ENCODE data around the gene B3GAT2.

The B3GAT2 gene

DNA sequence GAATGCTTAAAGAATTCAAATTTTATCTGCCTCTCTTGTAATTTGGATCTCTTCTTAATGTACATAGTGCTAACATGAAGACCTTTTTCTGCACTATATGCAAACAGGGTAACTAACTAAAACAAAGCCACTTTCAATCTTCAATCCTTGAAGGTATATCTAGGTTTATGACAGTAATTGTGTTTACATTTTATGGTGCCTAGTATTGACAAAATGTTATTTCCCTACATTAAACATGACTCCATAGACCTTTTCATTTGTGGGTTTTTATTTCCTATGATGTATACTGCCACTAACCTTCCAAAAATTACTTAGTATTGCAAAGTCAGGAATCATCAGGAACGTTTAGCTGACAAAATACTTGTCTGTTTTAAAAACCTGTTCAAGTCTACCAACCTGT, 95.9 kb downstream of the B3GAT2 start:
- Histone ChIP-seq H3K27ac (ENCODE audit: low read depth, low read length) (no peak overlapping the region), H3K36me3 (ENCODE audit: insufficient read depth, low read length) (peaks cover 15% of the 10 kb centered on the region; the same call in 1 of the 2 replicates)
- 100% methylated on average over 1 of the region's 1 CpG for WGBS

GRCh38 chr6:70860045-70860444, 96.8 kb downstream of the B3GAT2 start:
- Histone ChIP-seq H3K4me3 (ENCODE audit: low read length) (no peak overlapping the region), H3K36me3 (ENCODE audit: insufficient read depth, low read length) (peaks cover 15% of the 10 kb centered on the region; the same call in 1 of the 2 replicates), H3K27me3 (ENCODE audit: insufficient read depth, low read length) (no peaks in the 10 kb centered on the region), H3K4me1 (ENCODE audit: insufficient read depth, low read length) (peaks cover 14% of the 10 kb centered on the region; the same call in 1 of the 2 replicates), H3K9me3 (ENCODE audit: insufficient read depth, low read depth, low read length) (no peaks in the 10 kb centered on the region), H3K9ac (ENCODE audit: low read depth, low read length) (no peak overlapping the region), H3K27ac (ENCODE audit: low read depth, low read length) (no peak overlapping the region)
- WGBS: 90% methylated on average over 1 of the region's 1 CpG

More for the DNA sequence above, 95.9 kb downstream of the B3GAT2 start:
- Histone ChIP-seq H3K9me3 (ENCODE audit: insufficient read depth, low read depth, low read length) (no peaks in the 10 kb centered on the region), H3K9ac (ENCODE audit: low read depth, low read length) (no peak overlapping the region), H3K4me3 (ENCODE audit: low read length) (no peak overlapping the region), H3K4me1 (ENCODE audit: insufficient read depth, low read length) (peaks cover 14% of the 10 kb centered on the region; the same call in 1 of the 2 replicates), H3K27me3 (ENCODE audit: insufficient read depth, low read length) (no peaks in the 10 kb centered on the region)

- 98% methylated on average over 5 of the region's 5 CpGs for WGBS
- no peaks in the 10 kb centered on the region for H3K4me1 ChIP-seq (ENCODE audit: insufficient read depth, low read length)
- H3K4me3 ChIP-seq (ENCODE audit: low read length): no peak overlapping the region
- peaks cover 18% of the 10 kb centered on the region; the same call in 1 of the 2 replicates for H3K36me3 ChIP-seq (ENCODE audit: insufficient read depth, low read length)
- H3K27ac ChIP-seq (ENCODE audit: low read depth, low read length): no peak overlapping the region
- H3K9me3 ChIP-seq (ENCODE audit: insufficient read depth, low read depth, low read length): no peaks in the 10 kb centered on the region
- H3K27me3 ChIP-seq (ENCODE audit: insufficient read depth, low read length): no peaks in the 10 kb centered on the region
- no peak overlapping the region for H3K9ac ChIP-seq (ENCODE audit: low read depth, low read length)
These were observed 99.3 kb downstream of the B3GAT2 start for GRCh38 chr6:70857387-70858077.

- H3K27me3 ChIP-seq (ENCODE audit: insufficient read depth, low read length): no peaks in the 10 kb centered on the region
These were observed 104.1 kb downstream of the B3GAT2 start for GRCh38 chr6:70852667-70853246.

GRCh38 chr6:70849348-70850069, 107.4 kb downstream of the B3GAT2 start:
- Histone ChIP-seq H3K36me3 (ENCODE audit: insufficient read depth, low read length) (peaks cover 4% of the 10 kb centered on the region; the same call in 1 of the 2 replicates), H3K27me3 (ENCODE audit: insufficient read depth, low read length) (no peaks in the 10 kb centered on the region), H3K9ac (ENCODE audit: low read depth, low read length) (no peak overlapping the region), H3K9me3 (ENCODE audit: insufficient read depth, low read depth, low read length) (peaks cover 21% of the 10 kb centered on the region), H3K4me1 (ENCODE audit: insufficient read depth, low read length) (no peaks in the 10 kb centered on the region), H3K27ac (ENCODE audit: low read depth, low read length) (no peak overlapping the region), H3K4me3 (ENCODE audit: low read length) (no peak overlapping the region)
- WGBS: 94% methylated on average over 1 of the region's 1 CpG

More at GRCh38 chr6:70852667-70853246, 104.1 kb downstream of the B3GAT2 start:
- Histone ChIP-seq H3K9me3 (ENCODE audit: insufficient read depth, low read depth, low read length) (peaks cover 18% of the 10 kb centered on the region), H3K27ac (ENCODE audit: low read depth, low read length) (no peak overlapping the region), H3K9ac (ENCODE audit: low read depth, low read length) (no peak overlapping the region), H3K4me3 (ENCODE audit: low read length) (no peak overlapping the region), H3K4me1 (ENCODE audit: insufficient read depth, low read length) (no peaks in the 10 kb centered on the region), H3K36me3 (ENCODE audit: insufficient read depth, low read length) (peaks cover 3% of the 10 kb centered on the region; the same call in 1 of the 2 replicates)

DNA sequence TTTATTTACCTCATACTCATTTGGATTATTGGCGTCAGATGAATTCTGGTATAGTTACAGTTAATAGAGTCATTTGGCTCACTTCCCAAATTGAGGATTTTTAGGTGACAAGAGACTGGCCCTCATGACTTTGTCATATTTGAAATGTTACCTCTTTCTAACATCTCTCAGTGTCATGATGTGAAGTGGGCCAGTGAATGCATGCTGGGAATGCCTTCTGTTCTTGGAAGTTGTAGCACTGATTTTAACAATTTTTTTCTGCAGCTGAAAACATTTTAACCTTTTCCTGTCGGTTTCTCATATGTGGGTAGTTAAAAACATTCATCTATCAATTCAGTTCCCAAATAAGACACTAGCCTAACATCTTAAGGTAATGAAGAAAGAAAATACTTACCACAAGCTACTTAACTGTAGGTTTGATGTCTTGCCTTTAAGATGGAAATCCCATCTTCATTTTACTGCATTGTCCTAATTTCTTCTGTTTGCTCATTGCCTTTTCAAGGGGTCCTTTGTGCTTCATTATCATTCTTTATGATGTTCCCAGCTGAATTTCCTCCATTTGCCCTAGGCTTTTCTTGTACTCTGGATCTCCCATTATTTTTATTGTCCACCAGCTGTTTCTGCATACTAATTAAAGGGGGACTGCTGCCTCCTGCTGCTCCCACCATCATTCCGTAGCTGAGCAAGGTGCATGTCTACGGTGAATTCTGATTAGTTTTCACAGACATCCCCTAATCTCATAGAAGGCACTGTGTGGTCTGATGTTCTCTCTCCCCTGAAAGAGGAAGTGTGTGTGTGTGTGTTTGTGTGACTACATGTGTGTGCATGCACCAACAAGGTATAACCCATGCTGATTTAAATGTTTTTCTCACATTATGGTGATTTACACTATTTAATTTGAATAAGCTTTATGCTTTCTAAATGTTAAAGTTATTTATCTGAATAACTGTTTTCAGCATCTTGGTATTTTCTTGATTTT, 109.5 kb downstream of the B3GAT2 start:
- Histone ChIP-seq H3K27me3 (ENCODE audit: insufficient read depth, low read length) (no peaks in the 10 kb centered on the region), H3K4me3 (ENCODE audit: low read length) (no peak overlapping the region), H3K9me3 (ENCODE audit: insufficient read depth, low read depth, low read length) (peaks cover 21% of the 10 kb centered on the region), H3K27ac (ENCODE audit: low read depth, low read length) (no peak overlapping the region), H3K36me3 (ENCODE audit: insufficient read depth, low read length) (0 out of 2 replicates have a peak, but pooled peaks cover 2% of the 10 kb centered on the region), H3K9ac (ENCODE audit: low read depth, low read length) (no peak overlapping the region), H3K4me1 (ENCODE audit: insufficient read depth, low read length) (no peaks in the 10 kb centered on the region)
- WGBS: 81% methylated on average over 3 of the region's 4 CpGs

DNA sequence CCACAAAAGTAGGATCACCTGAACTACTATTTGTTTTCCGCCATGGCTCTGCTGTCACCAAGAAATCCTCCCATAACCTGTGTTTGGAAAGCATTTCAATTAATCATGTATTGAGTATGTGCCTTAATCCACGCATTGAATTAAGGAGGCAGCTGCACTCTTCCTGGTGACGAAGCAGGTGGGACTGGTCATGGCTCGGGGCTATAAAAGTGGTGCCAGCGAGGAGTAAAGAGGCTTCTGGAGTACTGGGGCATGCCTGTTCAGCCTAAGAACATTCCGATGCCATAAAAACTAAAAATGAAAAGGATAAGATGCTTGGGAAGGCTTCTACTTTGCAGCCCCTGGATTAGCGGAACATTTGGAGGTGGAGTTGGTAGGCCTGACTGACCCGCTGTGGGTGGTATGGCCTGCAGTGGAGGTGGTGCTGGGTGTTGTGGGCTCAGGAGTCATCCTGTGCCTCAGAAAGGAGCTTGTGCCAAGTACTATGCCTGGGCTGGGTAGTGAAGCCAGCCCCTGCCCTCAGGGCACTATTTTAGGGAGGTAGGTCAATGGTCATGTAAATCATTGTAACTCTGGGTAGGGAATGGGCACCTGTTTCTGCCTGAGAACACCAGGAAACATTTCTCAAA, 110.5 kb downstream of the B3GAT2 start:
- no peak overlapping the region for H3K9ac ChIP-seq (ENCODE audit: low read depth, low read length)
- H3K4me3 ChIP-seq (ENCODE audit: low read length): no peak overlapping the region
- H3K27ac ChIP-seq (ENCODE audit: low read depth, low read length): no peak overlapping the region
- WGBS: 96% methylated on average over 8 of the region's 8 CpGs
- H3K36me3 ChIP-seq (ENCODE audit: insufficient read depth, low read length): 0 out of 2 replicates have a peak, but pooled peaks cover 2% of the 10 kb centered on the region
- H3K4me1 ChIP-seq (ENCODE audit: insufficient read depth, low read length): no peaks in the 10 kb centered on the region
- H3K9me3 ChIP-seq (ENCODE audit: insufficient read depth, low read depth, low read length): peaks cover 21% of the 10 kb centered on the region
- H3K27me3 ChIP-seq (ENCODE audit: insufficient read depth, low read length): no peaks in the 10 kb centered on the region

DNA sequence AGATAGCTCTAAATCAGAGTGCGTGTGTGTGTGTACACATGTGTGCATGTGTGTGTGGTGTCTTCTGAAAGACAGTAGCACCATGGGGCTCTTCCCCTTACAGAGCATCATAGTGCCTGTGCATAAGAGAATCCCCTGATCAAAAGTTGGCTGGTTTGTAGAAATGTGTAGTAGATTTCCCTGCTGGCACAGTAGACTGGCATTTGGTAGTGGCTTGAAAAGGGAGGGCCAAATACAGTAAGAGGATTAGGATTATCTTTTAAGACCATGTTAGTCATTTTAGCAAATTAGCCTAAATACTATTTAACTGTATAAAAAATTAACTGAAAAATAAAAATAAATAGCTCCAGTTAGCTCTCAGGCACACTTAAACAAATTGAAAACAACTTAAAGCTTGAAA, 112.6 kb downstream of the B3GAT2 start:
- no peak overlapping the region for H3K4me3 ChIP-seq (ENCODE audit: low read length)
- H3K4me1 ChIP-seq (ENCODE audit: insufficient read depth, low read length): peaks cover 2% of the 10 kb centered on the region; the same call in 1 of the 2 replicates
- H3K36me3 ChIP-seq (ENCODE audit: insufficient read depth, low read length): 0 out of 2 replicates have a peak, but pooled peaks cover 2% of the 10 kb centered on the region
- no peak overlapping the region for H3K9ac ChIP-seq (ENCODE audit: low read depth, low read length)
- 86% methylated on average over 1 of the region's 1 CpG for WGBS
- H3K27ac ChIP-seq (ENCODE audit: low read depth, low read length): no peak overlapping the region
- no peaks in the 10 kb centered on the region for H3K27me3 ChIP-seq (ENCODE audit: insufficient read depth, low read length)
- peaks cover 17% of the 10 kb centered on the region for H3K9me3 ChIP-seq (ENCODE audit: insufficient read depth, low read depth, low read length)

GRCh38 chr6:70843328-70843918, 113.4 kb downstream of the B3GAT2 start:
- 86% methylated on average over 4 of the region's 4 CpGs for WGBS
- Histone ChIP-seq H3K9me3 (ENCODE audit: insufficient read depth, low read depth, low read length) (peaks cover 9% of the 10 kb centered on the region), H3K4me3 (ENCODE audit: low read length) (no peak overlapping the region), H3K27me3 (ENCODE audit: insufficient read depth, low read length) (no peaks in the 10 kb centered on the region), H3K27ac (ENCODE audit: low read depth, low read length) (no peak overlapping the region), H3K36me3 (ENCODE audit: insufficient read depth, low read length) (0 out of 2 replicates have a peak, but pooled peaks cover 2% of the 10 kb centered on the region), H3K4me1 (ENCODE audit: insufficient read depth, low read length) (peaks cover 4% of the 10 kb centered on the region; the same call in 1 of the 2 replicates), H3K9ac (ENCODE audit: low read depth, low read length) (no peak overlapping the region)

GRCh38 chr6:70842541-70842940, 114.3 kb downstream of the B3GAT2 start:
- Histone ChIP-seq H3K4me1 (ENCODE audit: insufficient read depth, low read length) (peaks cover 4% of the 10 kb centered on the region; the same call in 1 of the 2 replicates), H3K9ac (ENCODE audit: low read depth, low read length) (no peak overlapping the region)
- WGBS: 92% methylated on average over 8 of the region's 8 CpGs

More at GRCh38 chr6:70842541-70842940, 114.3 kb downstream of the B3GAT2 start:
- Histone ChIP-seq H3K36me3 (ENCODE audit: insufficient read depth, low read length) (no peaks in the 10 kb centered on the region), H3K9me3 (ENCODE audit: insufficient read depth, low read depth, low read length) (peaks cover under 1% of the 10 kb centered on the region; the same call in 1 of the 2 replicates), H3K4me3 (ENCODE audit: low read length) (no peak overlapping the region), H3K27ac (ENCODE audit: low read depth, low read length) (no peak overlapping the region), H3K27me3 (ENCODE audit: insufficient read depth, low read length) (no peaks in the 10 kb centered on the region)

All from HUES64 (cell line).